ENCODE results near the gene TMEM109.
"Not testable (repeated sequence)": the region's sequence is repeated elsewhere in the genome, so short reads cannot be mapped to it uniquely, and the experiment has no call there.

TMEM109 gene

GRCh38 chr11:60878245-60879101 is 35.5 kb upstream of the TMEM109 start:
- DNase-seq (ENCODE audit: low spot score), result no peak

GRCh38 chr11:60879104-60879503 is 34.9 kb upstream of the TMEM109 start:
- DNase-seq (ENCODE audit: low spot score), result no peak

GRCh38 chr11:60879971-60880588 is 33.9 kb upstream of the TMEM109 start:
- no peak for DNase-seq (ENCODE audit: low spot score)

- no peak for DNase-seq (ENCODE audit: low spot score)
These were observed 33.2 kb upstream of the TMEM109 start for GRCh38 chr11:60880643-60881282.

GRCh38 chr11:60887556-60887955 is 26.4 kb upstream of the TMEM109 start:
- peak; percentile 37 for DNase-seq (ENCODE audit: low spot score)

GRCh38 chr11:60889869-60890311 is 24.1 kb upstream of the TMEM109 start:
- no peak for DNase-seq (ENCODE audit: low spot score)

GRCh38 chr11:60890696-60891095 is 23.3 kb upstream of the TMEM109 start:
- DNase-seq (ENCODE audit: low spot score), result no peak

- peak; percentile 58 for DNase-seq (ENCODE audit: low spot score)
These were observed 22.7 kb upstream of the TMEM109 start for GRCh38 chr11:60891103-60891741.

- no peak for DNase-seq (ENCODE audit: low spot score)
These were observed 18.3 kb upstream of the TMEM109 start for GRCh38 chr11:60895687-60896086.

- DNase-seq (ENCODE audit: low spot score), result no peak
These were observed 16.5 kb upstream of the TMEM109 start for GRCh38 chr11:60897496-60897895.

- peak; percentile 89 for DNase-seq (ENCODE audit: low spot score)
These were observed 14.7 kb upstream of the TMEM109 start for GRCh38 chr11:60899046-60899936.

GRCh38 chr11:60899977-60900376 is 14.0 kb upstream of the TMEM109 start:
- no peak for DNase-seq (ENCODE audit: low spot score)

- no peak for DNase-seq (ENCODE audit: low spot score)
These were observed 13.1 kb upstream of the TMEM109 start for GRCh38 chr11:60900673-60901404.

GRCh38 chr11:60902625-60903024 is 11.3 kb upstream of the TMEM109 start:
- DNase-seq (ENCODE audit: low spot score), result no peak

GRCh38 chr11:60905047-60905446 is 8.9 kb upstream of the TMEM109 start:
- no peak for DNase-seq (ENCODE audit: low spot score)

- DNase-seq (ENCODE audit: low spot score), result peak; percentile 65
These were observed 8.3 kb upstream of the TMEM109 start for GRCh38 chr11:60905551-60906113.

GRCh38 chr11:60906132-60906972 is 7.6 kb upstream of the TMEM109 start, which contains the start of gene PRPF19:
PRPF19 (minus strand) TSS chr11:60906585; CDS start chr11:60906382, 203 bp downstream.
- peak; percentile 98 for DNase-seq (ENCODE audit: low spot score)

GRCh38 chr11:60908803-60909202 is 5.2 kb upstream of the TMEM109 start:
- no peak for DNase-seq (ENCODE audit: low spot score)

GRCh38 chr11:60909680-60910280 is 4.2 kb upstream of the TMEM109 start:
- not testable (repeated sequence) for DNase-seq (ENCODE audit: low spot score)
